K562 (cell line): Measurements from ENCODE around the gene ZNF649. TPM values are rescaled to one million over a fixed set of nuclear protein-coding genes. Genes with fewer than 3 reads are reported as not detected.

Experiments used
- ATAC-seq: fragments of 200-7000 bp; cut with Tn5 transposase; 3 replicates; pipeline ENCODE4 v1.9.1; 2020; ENCODE audit warnings: moderate library complexity
- BruUV-seq: library from RNA; stranded (reverse); fragments of 400-500 nt; replicated peaks from 2 replicates; lab custom pipeline; 2021; lab: Mats Ljungman, UMichigan
- CTCF ChIA-PET: fragments of 300-600 bp; formaldehyde crosslinking; extraction: SDS; loops from one replicate; lab custom pipeline; 2021; ENCODE audit warnings: low intra/inter-chr PET ratio; lab: Yijun Ruan, JAX
- POLR2A ChIA-PET: fragments of 300-600, 350-650 bp; sonication (Branson Sonifier 250); formaldehyde crosslinking; extraction: SDS; loops from one replicate; lab custom pipeline; 2021; ENCODE audit warnings: antibody characterized with exemption, inconsistent platforms; lab: Yijun Ruan, JAX
- DNase-seq, 4 experiments: peaks; one replicate each; pipeline versions ENCODE4 v3.0.0 to v3.0.0-alpha.2; 2011 to 2018; ENCODE audit warnings: low spot score in 3 of 4, mixed read lengths in 3 of 4; ENCODE audit errors: extremely low read depth in 1 of 4
- FAIRE-seq: peaks from 2 replicates; lab custom pipeline; 2011; peaks lifted over from hg19 to GRCh38; lab: Jason Lieb, UNC
- H2AFZ ChIP-seq: 2 replicates; pipeline ENCODE4 v1.6.0; 2011; ENCODE audit warnings: low read depth, low read length, control low read depth, inconsistent platforms
- H3K27ac ChIP-seq: fragments of 200-600 bp; 3 replicates; pipeline ENCODE4 v1.8.0; 2011; ENCODE audit warnings: low read depth, mild to moderate bottlenecking, control low read depth, inconsistent platforms, low read length, moderate library complexity, mixed read lengths; ENCODE audit errors: extremely low read depth
- H3K27me3 ChIP-seq, 2 experiments: fragments of 300-600 bp in 1 of 2; 2 replicates in 1 of 2; 3 replicates in 1 of 2; pipeline versions ENCODE4 v1.6.0 to v1.8.0; 2011; ENCODE audit warnings: inconsistent platforms in 2 of 2, low read length in 2 of 2, mild to moderate bottlenecking in 1 of 2, mixed read lengths in 1 of 2, moderate library complexity in 1 of 2; ENCODE audit not compliant: control insufficient read depth in 2 of 2, insufficient read depth in 2 of 2
- H3K36me3 ChIP-seq: fragments of 300-600 bp; 3 replicates; pipeline ENCODE4 v1.8.0; 2011; ENCODE audit warnings: mild to moderate bottlenecking, low read length, inconsistent platforms; ENCODE audit not compliant: control insufficient read depth, insufficient read depth
- H3K4me1 ChIP-seq, 2 experiments: fragments of 200-600 bp in 1 of 2; replicated peaks in 1 of 2; 2 replicates in 1 of 2; 3 replicates in 1 of 2; pipeline versions ENCODE4 v1.5.1 to v1.8.0; 2011; ENCODE audit warnings: inconsistent platforms in 2 of 2, low read length in 2 of 2, mild to moderate bottlenecking in 1 of 2, mixed read lengths in 1 of 2, moderate library complexity in 1 of 2; ENCODE audit not compliant: control insufficient read depth in 2 of 2, insufficient read depth in 2 of 2
- H3K4me2 ChIP-seq: 2 replicates; pipeline ENCODE4 v1.6.1; 2011; ENCODE audit warnings: low read length, control low read depth, inconsistent platforms, mixed read lengths; ENCODE audit not compliant: insufficient read depth
- H3K4me3 ChIP-seq: fragments of 200-600 bp; sonication (generic), shearing (Covaris generic); 2 replicates; pipeline ENCODE4 v1.5.1; 2016; ENCODE audit warnings: control low read depth, inconsistent platforms
- H3K79me2 ChIP-seq: fragments of 200-600 bp; 3 replicates; pipeline ENCODE4 v1.8.0; 2011; ENCODE audit warnings: low read length, inconsistent platforms; ENCODE audit not compliant: control insufficient read depth, insufficient read depth
- H3K9ac ChIP-seq, 2 experiments: 2 replicates each; pipeline versions ENCODE4 v1.6.0 to v1.6.1; 2011; ENCODE audit warnings: low read depth in 2 of 2, low read length in 2 of 2, control low read depth in 1 of 2, inconsistent platforms in 1 of 2, mild to moderate bottlenecking in 1 of 2, mixed read lengths in 1 of 2; ENCODE audit not compliant: insufficient read depth in 1 of 2
- H3K9me1 ChIP-seq: one replicate; pipeline ENCODE4 v1.6.0; 2011; ENCODE audit warnings: inconsistent platforms, mild to moderate bottlenecking, low read length, moderate library complexity; ENCODE audit not compliant: control insufficient read depth, insufficient read depth
- H3K9me3 ChIP-seq: replicated peaks from 2 replicates; pipeline ENCODE4 v1.5.1; 2011; ENCODE audit warnings: low read depth, low read length, inconsistent platforms; ENCODE audit not compliant: control insufficient read depth, insufficient read depth
- H4K20me1 ChIP-seq: replicated peaks from 2 replicates; pipeline ENCODE4 v1.6.1; 2011; ENCODE audit warnings: low read length, inconsistent platforms, mixed read lengths; ENCODE audit not compliant: control insufficient read depth, insufficient read depth
- HDAC1 ChIP-seq, 2 experiments: fragments of 450-650 bp; IDR thresholded peaks; 2 replicates each; pipeline ENCODE4 v1.6.1; 2016 to 2017; ENCODE audit warnings: inconsistent platforms in 1 of 2, mild to moderate bottlenecking in 1 of 2, moderate library complexity in 1 of 2
- HDAC3 ChIP-seq: fragments of 450-650 bp; IDR thresholded peaks from 2 replicates; pipeline ENCODE4 v1.6.1; 2018; ENCODE audit warnings: borderline replicate concordance, mild to moderate bottlenecking, moderate library complexity; ENCODE audit not compliant: partially characterized antibody
- KLF1 ChIP-seq: fragments of 450-650 bp; IDR thresholded peaks from 2 replicates; pipeline ENCODE4 v1.6.1; 2016; ENCODE audit warnings: missing genetic modification characterization, missing compliant biosample characterization
- KLF10 ChIP-seq: fragments of 250-450 bp; sonication (Bioruptor Pico); IDR thresholded peaks from 2 replicates; pipeline ENCODE4 v1.6.1; 2021; ENCODE audit warnings: matching md5 sums
- MAFG ChIP-seq: fragments of 450-650 bp; conservative IDR thresholded peaks from 2 replicates; pipeline ENCODE4 v1.6.1; 2016; ENCODE audit warnings: missing genetic modification characterization, missing compliant biosample characterization
- RBFOX2 ChIP-seq: fragments of 200-400 bp; formaldehyde crosslinking; IDR thresholded peaks from 2 replicates; pipeline ENCODE4 v1.6.1; 2017; ENCODE audit warnings: low read depth, mild to moderate bottlenecking, low read length, moderate library complexity
- RFX1 ChIP-seq: fragments of 450-650 bp; IDR thresholded peaks from 2 replicates; pipeline ENCODE4 v1.6.1; 2016; ENCODE audit warnings: mild to moderate bottlenecking, moderate library complexity
- SREBF2 ChIP-seq: sonication (generic); formaldehyde crosslinking; IDR thresholded peaks from 2 replicates; pipeline ENCODE4 v1.4.0; 2020; ENCODE audit warnings: mild to moderate bottlenecking, missing genetic modification reagents
- ZEB2 ChIP-seq: fragments of 450-650 bp; IDR thresholded peaks from 2 replicates; pipeline ENCODE4 v1.6.1; 2016
- WGBS: fragments of 100-300 bp; shearing (Covaris generic); methylation state at CpG from one replicate; pipeline ENCODE4 v1.1.6; 2016; ENCODE audit warnings: low coverage, mixed read lengths; ENCODE audit not compliant: insufficient coverage; ENCODE audit errors: missing lambda C conversion rate; 5-methylcytosine and 5-hydroxymethylcytosine counted together
- in situ Hi-C: fragments of 300-500 bp; cut with MboI; formaldehyde crosslinking; loops from 4 replicates; pipeline ENCODE4 v1.15.0; 2018; ENCODE audit warnings: inconsistent platforms, mixed read lengths
- intact Hi-C: fragments of 100-400 bp; cut with micrococcal nuclease; formaldehyde crosslinking; loops from 2 replicates; pipeline ENCODE4 v1.14.2; 2022
- polyA plus RNA-seq, 8 experiments: library from polyadenylated mRNA; depleted of rRNA in 4 of 8; stranded (reverse) in 5 of 8; unstranded in 3 of 8; fragments of >200 nt; fragmentation: Nextera tagmentation in 2 of 8; fragmentation: Illumina TruSeq in 1 of 8; extraction: Ambion mirVana in 2 of 8; extraction: Trizol in 1 of 8; gene quantifications; 2 replicates each; pipeline versions ENCODE4 v1.2.1 to v1.2.3, GENCODE V29; 2011 to 2014; ENCODE audit warnings: inconsistent platforms in 1 of 8, missing spikeins in 1 of 8
- total RNA-seq, 7 experiments: library from RNA; depleted of rRNA in 6 of 7; stranded (reverse); fragments of >200 nt in 6 of 7; fragmentation: Illumina TruSeq in 2 of 7; extraction: Trizol in 2 of 7; gene quantifications; 2 replicates each; pipeline versions ENCODE4 v1.2.1 to v1.2.3, GENCODE V29; 2011 to 2021; ENCODE audit warnings: low replicate concordance in 1 of 7
- TF ChIP-seq, protein P1 (sequence below): fragments of 250-450 bp; sonication (Bioruptor Pico); IDR thresholded peaks from 2 replicates; pipeline ENCODE4 v1.5.0; 2021

Gene ZNF649
- total and polyA plus RNA-seq, 9 of the 15 experiments (the other 6 are each of a cell fraction or from before 2014, with no cell fraction given) = 1.4 to 14.9 (median 8.3) TPM

DNA sequence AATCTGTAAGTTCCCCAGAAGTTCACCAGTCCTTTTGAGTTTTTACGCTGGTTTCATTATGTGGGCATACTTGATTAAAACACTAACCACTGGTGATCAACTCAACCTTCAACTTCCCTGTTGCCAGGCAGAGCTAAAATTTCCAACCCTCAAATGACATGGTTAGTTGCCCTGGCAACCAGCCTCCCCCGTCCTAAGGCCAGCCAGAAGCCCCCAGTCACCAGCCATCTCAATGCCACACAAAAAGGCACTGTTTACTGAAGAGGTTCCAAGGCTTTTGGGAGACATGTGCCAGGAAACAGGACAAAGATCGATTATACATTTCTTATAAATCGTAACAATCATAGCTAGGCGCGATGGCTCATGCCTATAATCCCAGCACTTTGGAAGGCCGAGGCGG is 1.6 kb downstream of the ZNF649 start:
- Histone ChIP-seq H3K9ac (no peak overlapping the region), H3K27me3 (no peaks in the 10 kb centered on the region), H3K4me3 (peak overlapping the region; percentile 62; the same call in 1 of the 2 replicates), H3K79me2 (peaks cover 43% of the 10 kb centered on the region), H4K20me1 (no peaks in the 10 kb centered on the region), H3K9me1 (no peaks in the 10 kb centered on the region), H3K27ac (no peak overlapping the region), H3K4me2 (peak overlapping the region; percentile 0; the same call in 1 of the 2 replicates), H2AFZ (no peak overlapping the region), H3K36me3 (peaks cover 34% of the 10 kb centered on the region), H3K4me1 (peaks cover 4 to 5% of the 10 kb centered on the region in 2 experiments; a peak in 4 of 5 replicates), H3K9me3 (peaks cover 20% of the 10 kb centered on the region)
- in situ Hi-C loops = no loop called here
- ChIA-PET POLR2A (no interaction called here), CTCF (no interaction called here)
- DNase-seq = no peak
- no TSS peak for BruUV-seq
- TF ChIP-seq RFX1 (peak; percentile 54), HDAC1 (IDR thresholded peaks at IDR 0.05) (no peak), MAFG (tag) (no peak), KLF10 (no peak), SREBF2 (CRISPR knock-in tag) (no peak), RBFOX2 (peak; percentile 34; the same call in 1 of the 2 replicates), ZEB2 (no peak), KLF1 (tag) (no peak), HDAC3 (no peak)
- TF ChIP-seq, protein P1, sequence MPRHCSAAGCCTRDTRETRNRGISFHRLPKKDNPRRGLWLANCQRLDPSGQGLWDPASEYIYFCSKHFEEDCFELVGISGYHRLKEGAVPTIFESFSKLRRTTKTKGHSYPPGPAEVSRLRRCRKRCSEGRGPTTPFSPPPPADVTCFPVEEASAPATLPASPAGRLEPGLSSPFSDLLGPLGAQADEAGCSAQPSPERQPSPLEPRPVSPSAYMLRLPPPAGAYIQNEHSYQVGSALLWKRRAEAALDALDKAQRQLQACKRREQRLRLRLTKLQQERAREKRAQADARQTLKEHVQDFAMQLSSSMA (CRISPR knock-in tag) = no peak
- WGBS = 94% methylated on average over 8 of the region's 8 CpGs
- intact Hi-C loops = no loop called here
- FAIRE-seq = no peak
- ATAC-seq = no peak
